ENCODE data around the gene FAU.

DNA sequence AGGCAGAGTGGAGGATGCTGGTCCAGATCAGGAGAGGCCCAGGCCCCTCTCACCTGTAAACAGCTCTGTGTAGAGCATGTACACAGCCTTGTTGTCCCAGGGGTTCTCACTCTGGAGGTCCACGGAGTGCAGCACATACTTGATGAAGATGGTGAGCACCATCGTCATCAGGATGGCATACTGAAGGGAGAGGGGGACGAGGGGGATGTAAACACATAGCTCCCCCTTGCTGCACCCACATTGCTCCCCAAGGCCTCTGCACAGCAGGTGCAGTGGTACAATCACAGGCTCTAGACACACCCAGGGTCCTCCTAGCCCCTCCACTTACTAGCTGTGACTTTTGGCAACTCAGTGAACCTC lies 9.5 kb upstream of the FAU start:
- TF ChIP-seq RCOR1 (IDR thresholded peaks at IDR 0.05; ENCODE audit: low read length), result no peak
- no peak for TF ChIP-seq SMC3 (IDR thresholded peaks at IDR 0.05; ENCODE audit: low read depth, low read length)
- TF ChIP-seq, protein P1, sequence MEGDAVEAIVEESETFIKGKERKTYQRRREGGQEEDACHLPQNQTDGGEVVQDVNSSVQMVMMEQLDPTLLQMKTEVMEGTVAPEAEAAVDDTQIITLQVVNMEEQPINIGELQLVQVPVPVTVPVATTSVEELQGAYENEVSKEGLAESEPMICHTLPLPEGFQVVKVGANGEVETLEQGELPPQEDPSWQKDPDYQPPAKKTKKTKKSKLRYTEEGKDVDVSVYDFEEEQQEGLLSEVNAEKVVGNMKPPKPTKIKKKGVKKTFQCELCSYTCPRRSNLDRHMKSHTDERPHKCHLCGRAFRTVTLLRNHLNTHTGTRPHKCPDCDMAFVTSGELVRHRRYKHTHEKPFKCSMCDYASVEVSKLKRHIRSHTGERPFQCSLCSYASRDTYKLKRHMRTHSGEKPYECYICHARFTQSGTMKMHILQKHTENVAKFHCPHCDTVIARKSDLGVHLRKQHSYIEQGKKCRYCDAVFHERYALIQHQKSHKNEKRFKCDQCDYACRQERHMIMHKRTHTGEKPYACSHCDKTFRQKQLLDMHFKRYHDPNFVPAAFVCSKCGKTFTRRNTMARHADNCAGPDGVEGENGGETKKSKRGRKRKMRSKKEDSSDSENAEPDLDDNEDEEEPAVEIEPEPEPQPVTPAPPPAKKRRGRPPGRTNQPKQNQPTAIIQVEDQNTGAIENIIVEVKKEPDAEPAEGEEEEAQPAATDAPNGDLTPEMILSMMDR (IDR thresholded peaks at IDR 0.05), result no peak
- no peak for TF ChIP-seq POLR2AphosphoS5 (IDR thresholded peaks at IDR 0.05; ENCODE audit: low read depth, low read length)
- TF ChIP-seq, protein P2, sequence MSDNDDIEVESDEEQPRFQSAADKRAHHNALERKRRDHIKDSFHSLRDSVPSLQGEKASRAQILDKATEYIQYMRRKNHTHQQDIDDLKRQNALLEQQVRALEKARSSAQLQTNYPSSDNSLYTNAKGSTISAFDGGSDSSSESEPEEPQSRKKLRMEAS (IDR thresholded peaks at IDR 0.05; ENCODE audit: low read depth), result no peak
- TF ChIP-seq, protein P3, sequence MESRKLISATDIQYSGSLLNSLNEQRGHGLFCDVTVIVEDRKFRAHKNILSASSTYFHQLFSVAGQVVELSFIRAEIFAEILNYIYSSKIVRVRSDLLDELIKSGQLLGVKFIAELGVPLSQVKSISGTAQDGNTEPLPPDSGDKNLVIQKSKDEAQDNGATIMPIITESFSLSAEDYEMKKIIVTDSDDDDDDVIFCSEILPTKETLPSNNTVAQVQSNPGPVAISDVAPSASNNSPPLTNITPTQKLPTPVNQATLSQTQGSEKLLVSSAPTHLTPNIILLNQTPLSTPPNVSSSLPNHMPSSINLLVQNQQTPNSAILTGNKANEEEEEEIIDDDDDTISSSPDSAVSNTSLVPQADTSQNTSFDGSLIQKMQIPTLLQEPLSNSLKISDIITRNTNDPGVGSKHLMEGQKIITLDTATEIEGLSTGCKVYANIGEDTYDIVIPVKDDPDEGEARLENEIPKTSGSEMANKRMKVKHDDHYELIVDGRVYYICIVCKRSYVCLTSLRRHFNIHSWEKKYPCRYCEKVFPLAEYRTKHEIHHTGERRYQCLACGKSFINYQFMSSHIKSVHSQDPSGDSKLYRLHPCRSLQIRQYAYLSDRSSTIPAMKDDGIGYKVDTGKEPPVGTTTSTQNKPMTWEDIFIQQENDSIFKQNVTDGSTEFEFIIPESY (IDR thresholded peaks at IDR 0.05; ENCODE audit: borderline replicate concordance, low read depth), result no peak

Data from SK-N-SH (cell line).